ENCODE data around the gene NHSL2. TPM values are rescaled to one million over a fixed set of nuclear protein-coding genes. Genes with fewer than 3 reads are reported as not detected.

Gene NHSL2
- total RNA-seq, 1 donor from 2014 or later = 58.1 TPM

DNA sequence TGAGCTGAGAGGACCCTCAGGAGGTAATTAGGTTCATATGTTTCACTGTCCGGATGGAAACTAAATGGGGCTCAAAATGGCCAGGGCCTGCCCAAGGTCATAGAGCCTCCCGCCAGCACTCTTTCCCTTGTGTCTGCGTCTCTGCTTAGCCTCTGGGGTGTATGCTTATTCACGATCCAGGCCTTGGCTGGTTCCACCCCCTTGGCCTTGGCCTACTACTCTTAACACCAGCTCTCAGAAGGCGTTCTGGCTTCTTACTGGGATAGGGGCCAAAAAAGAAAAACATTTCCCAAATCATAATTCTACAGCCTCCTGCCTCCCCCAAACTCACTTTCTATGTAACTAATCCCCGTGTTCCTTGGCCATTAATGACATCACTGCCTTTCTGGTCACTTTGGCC is 152.3 kb downstream of the NHSL2 start:
- no peaks in the 10 kb centered on the region for H3K27me3 ChIP-seq
- peaks cover 0 to 5% of the 10 kb centered on the region in 2 donors for H3K4me1 ChIP-seq
- intact Hi-C loops (cut with DNase I) = loop anchor here (5.0 kb wide), 2 partner anchors 36 to 59 kb away; no protein-coding TSS in a partner anchor
- no peak overlapping the region for H3K4me3 ChIP-seq
- H3K27ac ChIP-seq = peak overlapping the region; percentile 31 to 61
- no peak for DNase-seq (ENCODE audit: low spot score in 2 of 2)
- H3K36me3 ChIP-seq = no peaks in the 10 kb centered on the region
- H3K9me3 ChIP-seq = no peaks in the 10 kb centered on the region
- TF ChIP-seq, protein P1, sequence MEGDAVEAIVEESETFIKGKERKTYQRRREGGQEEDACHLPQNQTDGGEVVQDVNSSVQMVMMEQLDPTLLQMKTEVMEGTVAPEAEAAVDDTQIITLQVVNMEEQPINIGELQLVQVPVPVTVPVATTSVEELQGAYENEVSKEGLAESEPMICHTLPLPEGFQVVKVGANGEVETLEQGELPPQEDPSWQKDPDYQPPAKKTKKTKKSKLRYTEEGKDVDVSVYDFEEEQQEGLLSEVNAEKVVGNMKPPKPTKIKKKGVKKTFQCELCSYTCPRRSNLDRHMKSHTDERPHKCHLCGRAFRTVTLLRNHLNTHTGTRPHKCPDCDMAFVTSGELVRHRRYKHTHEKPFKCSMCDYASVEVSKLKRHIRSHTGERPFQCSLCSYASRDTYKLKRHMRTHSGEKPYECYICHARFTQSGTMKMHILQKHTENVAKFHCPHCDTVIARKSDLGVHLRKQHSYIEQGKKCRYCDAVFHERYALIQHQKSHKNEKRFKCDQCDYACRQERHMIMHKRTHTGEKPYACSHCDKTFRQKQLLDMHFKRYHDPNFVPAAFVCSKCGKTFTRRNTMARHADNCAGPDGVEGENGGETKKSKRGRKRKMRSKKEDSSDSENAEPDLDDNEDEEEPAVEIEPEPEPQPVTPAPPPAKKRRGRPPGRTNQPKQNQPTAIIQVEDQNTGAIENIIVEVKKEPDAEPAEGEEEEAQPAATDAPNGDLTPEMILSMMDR (IDR thresholded peaks at IDR 0.05) = no peak

GRCh38 chrX:72069350-72070160 is 158.9 kb downstream of the NHSL2 start:
- Histone ChIP-seq H3K36me3 (no peaks in the 10 kb centered on the region), H3K27ac (no peak overlapping the region), H3K4me1 (no peaks in the 10 kb centered on the region), H3K27me3 (no peaks in the 10 kb centered on the region), H3K4me3 (peak overlapping the region in 1 of 2 donors; percentile 7), H3K9me3 (no peaks in the 10 kb centered on the region)
- DNase-seq (ENCODE audit: low spot score in 2 of 2) = no peak
- intact Hi-C loops (cut with DNase I) = no loop called here
- TF ChIP-seq, protein P1 (IDR thresholded peaks at IDR 0.05) = no peak

DNA sequence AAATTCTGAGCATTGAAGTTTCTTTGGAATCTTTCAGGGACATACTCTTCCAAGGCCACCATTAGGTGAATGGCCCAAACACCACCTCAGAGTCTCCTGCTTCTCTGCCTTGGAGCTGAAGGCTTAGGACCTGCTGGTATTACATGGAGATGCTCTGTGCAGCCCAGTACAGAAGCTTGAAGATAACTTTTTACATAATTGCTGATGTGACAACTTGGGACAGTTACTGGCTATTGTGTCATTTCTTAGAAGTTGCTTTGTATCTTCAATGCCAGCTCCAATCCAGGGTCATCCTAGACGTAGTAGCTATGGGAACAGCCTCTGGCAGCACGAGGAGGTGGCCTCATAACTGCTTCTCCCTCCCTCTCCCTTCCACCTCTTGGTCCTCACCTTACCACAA is 160.6 kb downstream of the NHSL2 start:
- intact Hi-C loops (cut with DNase I) = no loop called here
- H3K27ac ChIP-seq = no peak overlapping the region
- no peak overlapping the region for H3K4me3 ChIP-seq
- no peaks in the 10 kb centered on the region for H3K4me1 ChIP-seq
- no peaks in the 10 kb centered on the region for H3K27me3 ChIP-seq
- H3K9me3 ChIP-seq = no peaks in the 10 kb centered on the region
- DNase-seq (ENCODE audit: low spot score in 2 of 2) = no peak
- TF ChIP-seq, protein P1 (IDR thresholded peaks at IDR 0.05) = no peak
- no peaks in the 10 kb centered on the region for H3K36me3 ChIP-seq

GRCh38 chrX:72073633-72074032 is 163.0 kb downstream of the NHSL2 start:
- Histone ChIP-seq H3K36me3 (no peaks in the 10 kb centered on the region), H3K4me3 (no peak overlapping the region), H3K27me3 (no peaks in the 10 kb centered on the region), H3K9me3 (no peaks in the 10 kb centered on the region), H3K4me1 (no peaks in the 10 kb centered on the region), H3K27ac (no peak overlapping the region)
- intact Hi-C loops (cut with DNase I) = no loop called here
- DNase-seq (ENCODE audit: low spot score in 2 of 2) = no peak
- TF ChIP-seq, protein P1 (IDR thresholded peaks at IDR 0.05) = no peak

GRCh38 chrX:72078411-72078810 is 167.8 kb downstream of the NHSL2 start:
- intact Hi-C loops (cut with DNase I) = no loop called here

More at GRCh38 chrX:72078411-72078810, 167.8 kb downstream of the NHSL2 start:
- no peaks in the 10 kb centered on the region for H3K36me3 ChIP-seq
- H3K4me3 ChIP-seq = no peak overlapping the region
- TF ChIP-seq, protein P1 (IDR thresholded peaks at IDR 0.05) = no peak
- H3K27me3 ChIP-seq = no peaks in the 10 kb centered on the region
- no peaks in the 10 kb centered on the region for H3K9me3 ChIP-seq
- H3K27ac ChIP-seq = no peak overlapping the region
- DNase-seq (ENCODE audit: low spot score in 2 of 2) = no peak
- peaks cover 0 to 3% of the 10 kb centered on the region in 2 donors for H3K4me1 ChIP-seq
